EH (cell line): ENCODE data around the gene CYP24A1.

ENCODE experiments used
- DNase-seq: peaks from one replicate; pipeline ENCODE4 v3.0.0-alpha.2; 2015; ENCODE audit warnings: low read depth

CYP24A1 gene

GRCh38 chr20:54173653-54174456 is at the start of gene CYP24A1:
Gene CYP24A1 (minus strand): TSS chr20:54173986. CDS start chr20:54173579, 407 bp downstream.
- DNase-seq = peak; percentile 15

- no peak for DNase-seq
These were observed 49.5 kb upstream of the CYP24A1 start for GRCh38 chr20:54223285-54223684.

- DNase-seq = no peak
These were observed 48.5 kb upstream of the CYP24A1 start for GRCh38 chr20:54221996-54222890.

GRCh38 chr20:54221353-54221752 is 47.6 kb upstream of the CYP24A1 start:
- no peak for DNase-seq

- no peak for DNase-seq
These were observed 46.9 kb upstream of the CYP24A1 start for GRCh38 chr20:54220722-54221121.

GRCh38 chr20:54219751-54220426 is 46.1 kb upstream of the CYP24A1 start:
- DNase-seq = peak; percentile 56

- DNase-seq = no peak
These were observed 44.7 kb upstream of the CYP24A1 start for GRCh38 chr20:54218470-54218869.

- no peak for DNase-seq
These were observed 44.0 kb upstream of the CYP24A1 start for GRCh38 chr20:54217762-54218161.

GRCh38 chr20:54215157-54215789 is 41.5 kb upstream of the CYP24A1 start:
- no peak for DNase-seq

GRCh38 chr20:54214566-54214965 is 40.8 kb upstream of the CYP24A1 start:
- no peak for DNase-seq

GRCh38 chr20:54212871-54213270 is 39.1 kb upstream of the CYP24A1 start:
- DNase-seq = no peak

- peak; percentile 86 for DNase-seq
These were observed 38.4 kb upstream of the CYP24A1 start for GRCh38 chr20:54212226-54212625.

- DNase-seq = no peak
These were observed 35.5 kb upstream of the CYP24A1 start for GRCh38 chr20:54209216-54209813.

- DNase-seq = peak; percentile 55
These were observed 34.9 kb upstream of the CYP24A1 start for GRCh38 chr20:54208548-54209176.

- peak; percentile 84 for DNase-seq
These were observed 34.2 kb upstream of the CYP24A1 start, which contains the start of gene PFDN4 for GRCh38 chr20:54207743-54208547. Gene PFDN4 (plus strand): TSS chr20:54208087. CDS start chr20:54208101, 14 bp downstream.

- DNase-seq = no peak
These were observed 33.4 kb upstream of the CYP24A1 start for GRCh38 chr20:54207053-54207742.

- no peak for DNase-seq
These were observed 31.7 kb upstream of the CYP24A1 start for GRCh38 chr20:54205450-54205849.

- no peak for DNase-seq
These were observed 30.7 kb upstream of the CYP24A1 start for GRCh38 chr20:54204481-54204880.

GRCh38 chr20:54204063-54204462 is 30.3 kb upstream of the CYP24A1 start:
- DNase-seq = no peak
